Measurements from ENCODE around the gene PDE3B.
"Not testable (repeated sequence)": the region's sequence is repeated elsewhere in the genome, so short reads cannot be mapped to it uniquely, and the experiment has no call there.

PDE3B gene

DNA sequence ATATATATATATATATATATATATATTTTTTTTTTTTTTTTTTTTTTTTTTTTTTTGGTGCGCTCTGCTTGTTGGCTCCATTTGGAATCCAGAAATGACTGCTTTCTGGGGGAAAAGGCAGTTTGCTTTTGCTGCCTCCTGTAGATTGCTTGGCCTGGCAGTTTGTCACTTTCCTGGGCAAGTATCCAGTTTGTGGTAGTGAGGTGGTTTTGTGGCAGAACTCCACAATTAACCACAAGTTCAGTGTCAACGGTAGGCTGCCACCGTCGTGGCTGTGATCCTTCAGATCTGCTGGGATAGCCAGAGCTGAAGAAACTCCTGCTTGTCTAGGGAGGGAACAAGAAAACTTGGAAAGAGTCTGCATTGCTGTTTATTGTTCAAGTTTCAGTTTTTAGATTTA is 5.0 kb upstream of the PDE3B start:
- intact Hi-C loops (cut with DNase I): no loop called here

DNA sequence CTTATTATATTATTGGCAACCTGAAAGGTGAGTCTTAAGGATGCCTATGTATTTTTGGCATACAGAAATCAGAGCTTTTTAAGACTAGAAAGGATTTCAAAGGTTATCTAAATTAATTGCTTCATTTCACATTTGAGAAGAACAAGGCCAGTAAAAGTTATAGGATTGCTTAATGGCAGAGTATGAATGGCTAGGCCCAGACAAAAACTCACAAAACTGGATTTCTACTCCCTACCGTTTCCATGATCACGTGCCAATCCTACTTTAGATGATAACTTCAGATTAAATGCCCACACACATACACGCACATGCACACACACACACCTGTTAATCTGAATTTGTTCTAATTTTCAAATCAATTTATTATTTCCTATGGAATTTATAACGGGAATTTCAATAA is 1.8 kb upstream of the PDE3B start:
- intact Hi-C loops (cut with DNase I): loop anchor here (10.0 kb wide), 1 partner anchor 63 kb away; no protein-coding TSS in a partner anchor
- DNase-seq: no peak

More for the DNA sequence above, 5.0 kb upstream of the PDE3B start:
- DNase-seq: no peak

DNA sequence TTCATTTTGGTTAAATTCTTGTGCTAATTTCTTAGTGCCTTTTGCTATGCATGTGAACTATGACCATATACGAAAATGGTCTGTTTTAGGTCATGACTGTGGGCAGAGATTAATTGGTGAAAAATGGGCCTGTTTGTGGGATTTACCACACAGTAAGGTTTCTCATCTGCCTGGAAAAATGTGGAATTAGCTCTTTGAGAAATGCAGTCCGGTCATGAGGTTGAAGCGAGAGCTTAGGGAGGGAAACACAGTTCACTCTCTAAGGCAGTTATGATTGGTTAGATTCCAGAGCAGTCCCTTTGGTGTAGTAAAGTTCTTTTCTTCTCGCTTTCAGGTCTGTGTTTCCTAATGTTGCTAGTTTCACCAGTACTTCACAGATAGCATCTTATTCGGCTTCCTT is 1.2 kb upstream of the PDE3B start:
- DNase-seq: no peak
- intact Hi-C loops (cut with DNase I): loop anchor here (10.0 kb wide), 1 partner anchor 62 kb away; no protein-coding TSS in a partner anchor

DNA sequence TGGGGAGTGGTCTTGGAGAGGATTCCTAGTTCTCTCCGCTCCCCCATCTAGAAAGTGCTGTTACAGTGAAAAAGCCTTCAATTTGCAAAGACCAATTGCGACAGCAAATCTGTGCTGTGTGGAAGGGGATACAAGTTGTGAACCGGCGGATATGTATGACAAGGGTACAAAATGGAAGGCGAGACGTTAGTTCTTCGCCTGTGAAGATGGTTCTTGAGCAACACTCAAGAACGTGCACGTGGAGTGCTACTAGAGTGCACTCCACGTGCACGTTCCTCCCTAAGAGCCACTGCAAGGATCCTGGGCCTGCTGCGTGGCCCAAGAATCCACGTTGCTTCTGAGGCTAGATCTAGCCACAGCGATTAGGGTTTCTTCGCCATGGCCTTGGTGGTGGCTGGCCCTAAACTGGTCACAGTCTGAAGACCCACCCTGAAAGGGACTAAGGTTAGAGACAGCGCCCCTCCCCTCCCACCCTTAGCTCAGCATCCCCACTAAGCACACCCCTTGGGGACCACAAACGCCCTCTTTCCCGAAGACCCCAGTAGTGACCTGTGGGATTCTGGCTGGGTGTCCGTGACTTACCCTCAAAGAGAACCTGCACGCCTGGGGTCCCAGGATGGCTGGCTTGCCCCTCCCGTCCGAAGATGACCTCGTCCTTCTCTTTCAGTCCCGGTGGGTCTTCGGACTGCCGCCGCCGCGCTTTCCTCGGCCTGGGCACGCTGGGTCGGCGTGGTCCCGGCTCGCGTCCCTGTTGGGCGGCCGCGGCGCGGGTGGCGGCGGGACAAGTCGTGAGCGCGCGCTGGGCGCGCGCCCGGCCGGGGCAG is 519 bp upstream of the PDE3B start:
- intact Hi-C loops (cut with DNase I): loop anchor here (10.0 kb wide), 1 partner anchor 62 kb away; no protein-coding TSS in a partner anchor
- peak in 1 of 10 donors; percentile 20 for DNase-seq

DNA sequence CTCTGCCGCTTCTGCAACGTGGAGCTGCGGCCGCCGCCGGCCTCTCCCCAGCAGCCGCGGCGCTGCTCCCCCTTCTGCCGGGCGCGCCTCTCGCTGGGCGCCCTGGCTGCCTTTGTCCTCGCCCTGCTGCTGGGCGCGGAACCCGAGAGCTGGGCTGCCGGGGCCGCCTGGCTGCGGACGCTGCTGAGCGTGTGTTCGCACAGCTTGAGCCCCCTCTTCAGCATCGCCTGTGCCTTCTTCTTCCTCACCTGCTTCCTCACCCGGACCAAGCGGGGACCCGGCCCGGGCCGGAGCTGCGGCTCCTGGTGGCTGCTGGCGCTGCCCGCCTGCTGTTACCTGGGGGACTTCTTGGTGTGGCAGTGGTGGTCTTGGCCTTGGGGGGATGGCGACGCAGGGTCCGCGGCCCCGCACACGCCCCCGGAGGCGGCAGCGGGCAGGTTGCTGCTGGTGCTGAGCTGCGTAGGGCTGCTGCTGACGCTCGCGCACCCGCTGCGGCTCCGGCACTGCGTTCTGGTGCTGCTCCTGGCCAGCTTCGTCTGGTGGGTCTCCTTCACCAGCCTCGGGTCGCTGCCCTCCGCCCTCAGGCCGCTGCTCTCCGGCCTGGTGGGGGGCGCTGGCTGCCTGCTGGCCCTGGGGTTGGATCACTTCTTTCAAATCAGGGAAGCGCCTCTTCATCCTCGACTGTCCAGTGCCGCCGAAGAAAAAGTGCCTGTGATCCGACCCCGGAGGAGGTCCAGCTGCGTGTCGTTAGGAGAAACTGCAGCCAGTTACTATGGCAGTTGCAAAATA is 816 bp downstream of the PDE3B start:
- DNase-seq: peak in 9 of 10 donors; percentile 13 to 90 (median 32)
- intact Hi-C loops (cut with DNase I): loop anchor here (5.0 to 10.0 kb wide), 2 partner anchors 60 to 107 kb away; no protein-coding TSS in a partner anchor

DNA sequence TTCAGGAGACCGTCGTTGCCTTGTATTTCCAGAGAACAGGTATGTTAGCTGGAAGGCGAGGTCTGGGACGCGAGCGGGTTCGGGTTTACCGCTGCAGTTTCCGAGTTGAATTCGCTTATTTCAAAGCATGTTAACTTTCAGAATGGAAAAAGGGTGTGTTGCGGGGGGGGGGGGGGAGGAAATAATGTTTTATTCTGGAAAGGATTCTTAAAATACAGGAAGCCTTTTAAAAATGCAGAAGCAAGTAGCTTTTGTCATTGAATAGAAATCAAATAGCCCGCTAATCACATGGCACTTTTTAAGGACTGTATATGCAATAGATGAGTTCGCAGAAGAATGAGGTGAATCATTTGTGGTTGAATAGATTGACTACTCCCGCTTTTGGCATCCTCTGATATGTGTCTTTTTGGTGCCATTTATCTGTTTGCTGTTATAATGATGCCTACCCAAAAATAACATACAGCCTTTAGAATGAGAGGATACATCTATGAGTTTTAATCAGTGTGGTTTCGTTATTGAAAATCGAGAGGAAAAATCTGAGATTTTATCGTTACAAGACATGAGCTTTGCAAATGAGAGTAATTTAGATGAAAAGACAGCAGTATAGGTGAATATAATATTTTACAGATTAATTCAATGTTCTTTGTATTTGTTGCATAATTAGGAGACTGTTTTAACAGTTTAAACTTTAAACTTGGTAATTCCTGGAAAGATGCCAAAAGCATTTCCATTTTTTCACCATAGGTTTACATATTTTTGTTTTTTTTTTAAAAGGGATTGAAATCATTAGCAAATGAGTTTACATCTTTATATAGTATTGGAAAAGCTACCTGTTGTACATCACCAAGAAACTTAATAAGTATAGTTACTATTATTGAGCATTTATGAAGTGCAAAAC is 1.7 kb downstream of the PDE3B start:
- intact Hi-C loops (cut with DNase I): loop anchor here (5.0 to 10.0 kb wide), 2 partner anchors 60 to 108 kb away; no protein-coding TSS in a partner anchor
- DNase-seq: peak in 1 of 10 donors; percentile 62

DNA sequence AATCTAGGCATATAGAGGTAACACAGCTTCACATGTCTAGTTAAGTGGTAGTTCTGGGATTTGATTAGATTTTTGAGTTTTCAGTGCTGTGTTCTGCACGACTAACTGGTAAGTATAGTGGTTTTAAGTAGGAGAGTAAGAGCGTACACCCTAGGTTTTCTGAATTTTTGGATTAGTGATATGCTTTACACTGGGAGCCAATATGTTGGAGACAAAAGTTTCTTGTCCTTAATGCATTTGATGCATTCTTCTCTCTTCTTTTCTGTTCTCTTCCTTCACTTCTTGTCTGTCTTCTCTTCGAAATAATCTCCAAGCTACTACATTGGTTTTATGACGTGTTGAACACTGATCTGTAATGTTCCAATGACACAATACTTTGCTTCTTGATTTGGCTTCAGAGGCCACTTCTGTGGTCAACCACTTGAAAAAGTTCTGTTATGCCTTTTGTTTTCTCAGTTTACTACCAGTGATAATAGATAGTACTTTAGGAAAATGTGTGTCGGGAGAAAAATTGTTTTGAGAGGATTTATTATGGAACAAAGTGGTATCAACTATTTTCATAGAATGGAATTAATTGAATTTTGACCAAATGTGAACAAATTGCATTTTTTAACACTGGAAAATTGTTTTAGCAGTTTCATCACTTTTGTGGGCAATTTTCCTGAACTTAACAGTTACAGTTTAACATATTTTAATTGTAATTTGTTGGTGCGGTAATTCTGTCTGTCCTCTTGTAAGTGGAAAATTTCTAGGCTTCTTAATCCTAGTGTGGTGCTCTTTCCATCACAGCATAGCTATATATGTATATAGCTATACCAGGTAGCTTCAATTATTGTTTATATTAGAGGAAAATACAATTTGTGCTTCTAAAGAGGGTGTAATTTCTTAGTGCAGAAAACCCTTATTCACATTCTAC is 2.6 kb downstream of the PDE3B start:
- no peak for DNase-seq
- intact Hi-C loops (cut with DNase I): loop anchor here (5.0 to 10.0 kb wide), 2 partner anchors 59 to 109 kb away; no protein-coding TSS in a partner anchor

DNA sequence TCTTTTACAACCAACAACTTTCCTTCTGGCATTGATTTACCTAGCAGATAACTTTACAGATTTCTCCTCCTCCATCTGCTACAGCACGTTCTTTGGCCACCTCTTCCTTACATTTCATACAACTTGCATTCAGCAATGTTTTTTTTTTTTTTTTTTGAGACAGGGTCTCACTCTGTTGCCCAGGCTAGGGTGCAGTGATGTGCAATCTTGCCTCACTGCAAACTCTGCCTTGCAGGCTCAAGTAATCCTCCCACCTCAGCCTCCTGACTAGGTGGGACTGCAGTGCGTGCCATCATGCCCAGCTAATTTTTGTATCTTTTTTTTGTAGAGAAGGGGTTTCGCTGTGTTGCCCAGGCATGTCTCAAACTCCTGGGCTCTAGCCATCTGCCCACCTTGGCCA is 6.5 kb downstream of the PDE3B start:
- intact Hi-C loops (cut with DNase I): no loop called here
- DNase-seq: no peak

DNA sequence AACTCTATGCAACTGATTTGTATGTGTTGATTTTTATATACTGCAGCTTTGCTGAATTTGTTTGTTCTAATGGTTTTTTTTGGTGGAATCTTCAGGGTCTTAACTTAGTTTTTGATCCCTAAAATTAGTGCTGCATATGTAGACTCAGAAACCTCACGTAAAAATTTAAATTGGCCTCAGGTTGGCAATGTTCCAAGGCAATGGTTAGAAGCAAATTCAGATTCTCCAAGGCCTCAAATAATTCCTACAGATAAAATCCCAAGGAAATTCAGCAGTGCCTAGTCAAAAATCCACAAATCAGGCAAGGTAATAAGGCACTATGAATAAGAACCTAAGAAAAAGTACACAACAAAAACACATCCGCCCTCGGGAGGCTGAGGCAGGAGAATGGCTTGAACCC is 9.5 kb downstream of the PDE3B start:
- DNase-seq: no peak
- intact Hi-C loops (cut with DNase I): no loop called here

DNA sequence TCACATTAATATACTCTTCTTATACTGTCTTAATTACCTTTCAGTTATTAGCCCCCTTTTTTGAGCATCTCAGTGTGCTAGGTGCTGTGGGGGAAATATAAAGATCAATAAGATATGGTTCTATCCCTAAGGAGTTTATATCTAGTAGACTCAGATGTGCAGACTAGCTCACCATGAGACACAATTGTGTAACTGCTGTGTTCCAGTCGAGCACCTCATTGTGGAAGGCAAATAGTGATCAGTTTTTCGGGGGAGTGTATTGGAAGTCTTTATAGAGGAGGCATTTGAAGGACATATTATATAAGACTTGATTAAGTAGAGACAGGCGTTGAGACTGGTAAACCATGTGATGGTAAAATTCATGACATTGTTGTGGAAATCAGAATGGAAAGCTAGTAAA is 11.8 kb downstream of the PDE3B start:
- intact Hi-C loops (cut with DNase I): no loop called here
- DNase-seq: no peak

DNA sequence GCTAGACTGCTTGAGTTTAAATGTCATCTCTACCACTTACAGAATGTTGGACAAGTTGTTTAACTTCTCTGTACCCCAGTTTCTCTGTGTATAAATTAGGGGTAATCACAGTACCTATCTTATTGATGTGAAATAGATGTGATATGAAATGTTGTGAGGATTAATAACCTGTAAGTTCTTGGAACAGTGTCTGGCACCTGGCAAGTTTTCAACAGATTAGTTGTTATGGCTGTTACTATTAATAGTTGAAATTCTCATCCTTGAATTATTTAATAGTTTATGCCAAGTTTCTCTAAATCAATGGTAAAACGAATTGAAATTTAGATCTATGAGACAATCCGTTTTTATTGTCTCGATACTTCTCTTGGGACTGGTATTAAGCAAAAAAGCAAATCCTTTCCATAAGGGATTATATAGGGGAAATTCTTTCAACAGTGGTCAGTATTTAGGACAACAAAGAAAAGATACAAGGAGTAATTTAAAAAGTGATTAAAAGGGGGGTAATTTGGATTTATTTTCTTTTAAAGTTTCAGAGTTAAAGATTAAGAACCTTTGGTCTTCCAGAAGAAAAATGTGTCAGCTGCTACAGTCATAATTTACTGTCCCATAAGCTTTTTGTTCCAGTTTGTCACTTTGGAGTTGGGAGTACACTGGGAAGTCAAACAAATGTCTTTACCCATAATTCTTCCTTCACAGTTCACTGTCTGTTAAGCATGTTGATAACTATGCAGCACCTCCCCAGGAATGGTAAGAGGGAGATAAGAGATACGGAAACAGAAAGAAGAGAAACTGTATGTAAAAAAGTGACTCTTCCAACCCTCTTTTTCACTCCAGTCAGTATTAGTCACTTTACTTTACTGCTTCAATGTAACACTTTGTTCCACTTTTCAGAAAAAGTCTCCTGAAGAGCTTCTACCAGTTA is 13.2 kb downstream of the PDE3B start:
- DNase-seq: no peak
- intact Hi-C loops (cut with DNase I): no loop called here

DNA sequence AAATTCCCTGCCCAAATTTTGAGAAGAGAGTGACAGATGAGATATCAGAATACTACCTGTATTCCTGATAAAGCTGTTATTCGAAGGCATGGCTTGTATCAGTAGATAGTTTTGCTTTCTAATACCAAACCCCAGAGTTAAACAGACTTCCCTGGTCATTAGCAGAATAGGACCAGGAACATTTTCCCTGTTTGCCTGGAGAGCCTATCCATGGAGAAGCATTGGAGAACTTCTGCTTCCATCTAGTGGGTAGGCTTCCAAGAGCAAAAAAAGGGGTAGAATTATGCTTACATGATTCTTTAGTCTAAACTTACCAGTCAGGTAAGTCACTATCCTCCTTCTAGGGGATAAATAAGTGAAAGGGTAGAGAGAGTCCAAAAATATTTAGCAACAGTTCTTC is 14.2 kb downstream of the PDE3B start:
- intact Hi-C loops (cut with DNase I): no loop called here

DNA sequence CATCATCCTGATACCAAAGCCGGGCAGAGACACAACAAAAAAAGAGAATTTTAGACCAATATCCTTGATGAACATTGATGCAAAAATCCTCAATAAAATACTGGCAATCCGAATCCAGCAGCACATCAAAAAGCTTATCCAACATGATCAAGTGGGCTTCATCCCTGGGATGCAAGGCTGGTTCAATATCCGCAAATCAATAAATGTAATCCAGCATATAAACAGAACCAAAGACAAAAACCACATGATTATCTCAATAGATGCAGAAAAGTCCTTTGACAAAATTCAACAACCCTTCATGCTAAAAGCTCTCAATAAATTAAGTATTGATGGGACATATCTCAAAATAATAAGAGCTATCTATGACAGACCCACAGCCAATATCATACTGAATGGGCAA is 21.3 kb downstream of the PDE3B start:
- intact Hi-C loops (cut with DNase I); DNase-seq: not testable (repeated sequence)

More for the DNA sequence above, 14.2 kb downstream of the PDE3B start:
- DNase-seq: no peak

DNA sequence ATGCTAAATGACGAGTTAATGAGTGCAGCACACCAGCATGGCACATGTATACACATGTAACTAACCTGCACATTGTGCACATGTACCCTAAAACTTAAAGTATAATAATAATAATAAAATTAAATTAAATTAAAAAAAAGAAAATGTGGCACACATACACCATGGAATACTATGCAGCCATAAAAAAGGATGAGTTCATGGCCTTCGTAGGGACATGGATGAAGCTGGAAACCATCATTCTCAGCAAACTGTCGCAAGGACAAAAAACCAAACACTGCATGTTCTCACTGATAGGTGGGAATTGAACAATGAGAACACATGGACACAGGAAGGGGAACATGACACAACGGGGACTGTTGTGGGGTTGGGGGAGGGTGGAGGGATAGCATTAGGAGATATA is 23.7 kb downstream of the PDE3B start:
- intact Hi-C loops (cut with DNase I); DNase-seq: not testable (repeated sequence)

DNA sequence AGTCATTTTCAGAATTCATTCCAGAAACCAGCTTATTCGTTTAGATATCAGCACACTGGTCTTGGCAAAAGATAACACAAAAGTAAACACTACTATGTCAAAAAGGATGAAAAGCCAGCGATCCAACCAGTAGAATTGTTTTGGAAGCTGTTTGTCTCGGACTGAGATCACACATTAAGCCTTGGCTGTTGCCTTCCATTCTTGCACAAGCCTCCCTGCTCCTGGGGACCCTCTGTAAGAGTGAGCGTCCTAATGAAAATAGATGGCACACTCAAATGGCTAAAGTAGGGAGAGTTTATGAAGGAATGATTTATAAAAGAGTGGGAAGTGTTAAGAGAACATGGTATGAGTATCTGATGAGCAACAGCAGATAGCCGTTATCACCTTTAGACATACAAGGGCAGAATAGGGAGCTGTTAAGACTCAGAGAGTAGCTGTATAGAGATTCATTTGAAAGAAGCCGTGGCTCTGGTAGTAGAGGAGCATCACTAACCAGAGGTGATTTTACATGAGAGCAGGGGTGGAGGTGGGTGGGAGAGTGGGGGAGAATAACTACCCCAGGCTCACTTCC is 25.2 kb downstream of the PDE3B start:
- intact Hi-C loops (cut with DNase I): no loop called here
- no peak for DNase-seq

DNA sequence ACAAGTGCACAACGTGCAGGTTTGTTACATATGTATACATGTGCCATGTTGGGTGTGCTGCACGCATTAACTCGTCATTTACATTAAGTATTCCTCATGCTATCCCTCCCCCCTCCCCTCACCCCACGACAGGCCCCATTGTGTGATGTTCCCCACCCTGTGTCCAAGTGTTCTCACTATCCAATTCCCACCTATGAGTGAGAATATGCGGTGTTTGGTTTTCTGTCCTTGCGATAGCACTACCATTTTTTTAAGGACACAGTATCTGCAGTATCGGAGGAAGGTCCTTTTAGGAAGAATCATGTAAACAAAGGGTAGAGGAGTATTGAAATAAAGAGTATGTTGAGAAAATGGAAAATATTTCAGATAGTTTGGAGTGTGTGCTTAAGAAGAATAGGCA is 25.9 kb downstream of the PDE3B start:
- intact Hi-C loops (cut with DNase I): no loop called here
- no peak for DNase-seq

DNA sequence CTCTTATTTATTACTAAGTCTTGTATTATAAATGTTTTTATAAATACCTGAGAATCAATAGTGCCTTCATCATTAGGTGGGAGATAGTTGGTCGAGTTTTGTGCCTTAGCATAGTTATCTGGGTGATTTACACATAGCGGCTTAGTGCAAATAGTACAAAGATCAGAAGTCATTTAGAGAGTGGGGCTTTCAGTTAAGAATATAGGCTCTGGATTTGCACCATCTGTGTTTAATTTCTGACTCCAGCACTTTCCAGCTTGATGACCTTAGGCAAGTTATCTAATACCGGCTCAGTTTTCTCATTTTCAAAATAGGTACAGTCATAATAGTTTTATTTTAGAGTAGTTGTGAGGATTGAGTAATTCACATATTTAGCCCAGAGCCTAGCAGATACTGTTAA is 26.4 kb downstream of the PDE3B start:
- no peak for DNase-seq
- intact Hi-C loops (cut with DNase I): no loop called here

DNA sequence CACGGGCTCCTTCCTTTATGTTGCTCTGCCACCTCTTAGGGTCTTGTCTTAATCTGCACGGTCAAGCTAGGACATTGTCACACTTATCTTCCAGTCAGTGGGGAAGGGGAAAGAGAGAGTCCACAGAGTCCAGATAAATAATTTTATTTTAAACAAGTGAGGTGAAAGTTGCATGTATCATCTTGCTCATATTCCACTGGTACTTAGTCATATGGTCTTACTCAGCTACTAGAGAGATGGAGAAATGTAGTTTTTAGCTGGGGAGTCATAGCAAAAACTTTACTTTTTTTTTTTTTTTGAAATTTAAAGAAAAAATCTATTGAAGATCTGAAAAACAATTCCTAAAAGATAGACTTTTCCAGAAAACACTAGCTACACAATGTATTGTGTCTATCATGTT is 29.0 kb downstream of the PDE3B start:
- no peak for DNase-seq
- intact Hi-C loops (cut with DNase I): no loop called here
